Measurements from ENCODE around the gene SHANK3.

- TF ChIP-seq POLR2AphosphoS5 (IDR thresholded peaks at IDR 0.05; ENCODE audit: insufficient read depth, low read depth, low read length) (peak; percentile 26), EZH2 (IDR thresholded peaks at IDR 0.05; ENCODE audit: borderline replicate concordance, low read depth, low read length, severe bottlenecking) (no peak), POLR2A (IDR thresholded peaks at IDR 0.05; ENCODE audit: low read depth, low read length) (no peak), JUN (IDR thresholded peaks at IDR 0.05; ENCODE audit: borderline replicate concordance, insufficient read depth, insufficient read length, low read depth) (no peak), GATA2 (IDR thresholded peaks at IDR 0.05; ENCODE audit: insufficient read depth, insufficient read length, low read depth, low read length) (no peak), MYC (IDR thresholded peaks at IDR 0.05; ENCODE audit: low read depth, low read length) (no peak), FOS (IDR thresholded peaks at IDR 0.05; ENCODE audit: borderline replicate concordance, insufficient read depth, low read length) (no peak)
- TF ChIP-seq, protein P1, sequence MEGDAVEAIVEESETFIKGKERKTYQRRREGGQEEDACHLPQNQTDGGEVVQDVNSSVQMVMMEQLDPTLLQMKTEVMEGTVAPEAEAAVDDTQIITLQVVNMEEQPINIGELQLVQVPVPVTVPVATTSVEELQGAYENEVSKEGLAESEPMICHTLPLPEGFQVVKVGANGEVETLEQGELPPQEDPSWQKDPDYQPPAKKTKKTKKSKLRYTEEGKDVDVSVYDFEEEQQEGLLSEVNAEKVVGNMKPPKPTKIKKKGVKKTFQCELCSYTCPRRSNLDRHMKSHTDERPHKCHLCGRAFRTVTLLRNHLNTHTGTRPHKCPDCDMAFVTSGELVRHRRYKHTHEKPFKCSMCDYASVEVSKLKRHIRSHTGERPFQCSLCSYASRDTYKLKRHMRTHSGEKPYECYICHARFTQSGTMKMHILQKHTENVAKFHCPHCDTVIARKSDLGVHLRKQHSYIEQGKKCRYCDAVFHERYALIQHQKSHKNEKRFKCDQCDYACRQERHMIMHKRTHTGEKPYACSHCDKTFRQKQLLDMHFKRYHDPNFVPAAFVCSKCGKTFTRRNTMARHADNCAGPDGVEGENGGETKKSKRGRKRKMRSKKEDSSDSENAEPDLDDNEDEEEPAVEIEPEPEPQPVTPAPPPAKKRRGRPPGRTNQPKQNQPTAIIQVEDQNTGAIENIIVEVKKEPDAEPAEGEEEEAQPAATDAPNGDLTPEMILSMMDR (IDR thresholded peaks at IDR 0.05; ENCODE audit: extremely low read depth in 1 of 2, insufficient read depth in 1 of 2, low read depth in 1 of 2, low read length in 2 of 2), result no peak
- TF ChIP-seq, protein P2, sequence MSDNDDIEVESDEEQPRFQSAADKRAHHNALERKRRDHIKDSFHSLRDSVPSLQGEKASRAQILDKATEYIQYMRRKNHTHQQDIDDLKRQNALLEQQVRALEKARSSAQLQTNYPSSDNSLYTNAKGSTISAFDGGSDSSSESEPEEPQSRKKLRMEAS (IDR thresholded peaks at IDR 0.05; ENCODE audit: insufficient read depth, insufficient read length), result no peak
Observed at GRCh38 chr22:50714150-50714549, 41.5 kb downstream of the SHANK3 start.

Measured in endothelial cell of umbilical vein (primary cell).